ENCODE measurements around the gene KLK10. TPM values are rescaled to one million over a fixed set of nuclear protein-coding genes. Genes with fewer than 3 reads are reported as not detected.

Gene KLK10, protein sequence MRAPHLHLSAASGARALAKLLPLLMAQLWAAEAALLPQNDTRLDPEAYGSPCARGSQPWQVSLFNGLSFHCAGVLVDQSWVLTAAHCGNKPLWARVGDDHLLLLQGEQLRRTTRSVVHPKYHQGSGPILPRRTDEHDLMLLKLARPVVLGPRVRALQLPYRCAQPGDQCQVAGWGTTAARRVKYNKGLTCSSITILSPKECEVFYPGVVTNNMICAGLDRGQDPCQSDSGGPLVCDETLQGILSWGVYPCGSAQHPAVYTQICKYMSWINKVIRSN
- total RNA-seq: not detected in 2 replicates

DNA sequence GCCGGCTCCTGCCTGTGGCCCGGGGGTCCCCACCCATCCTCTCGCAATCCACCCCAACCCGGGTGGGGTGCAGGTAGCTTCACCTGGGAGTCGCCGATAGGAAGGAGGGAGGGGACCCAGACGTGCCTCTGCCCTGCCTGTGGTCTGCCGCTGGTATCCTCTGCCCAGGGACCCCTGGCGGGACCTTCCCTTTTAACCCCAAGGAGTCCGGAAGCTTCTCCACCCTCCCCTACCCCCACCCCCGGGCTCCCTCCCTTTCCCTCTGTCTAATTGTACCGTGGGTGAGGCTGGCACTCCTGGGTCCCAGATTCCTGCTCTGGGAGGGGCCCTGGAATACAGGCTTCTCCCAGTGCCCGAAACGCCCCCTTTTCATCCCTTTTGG lies at the start of gene KLK10:
TSS of gene KLK10 (minus strand) at position 166 of the 382 bp plus-strand sequence. CDS start 579 bp downstream, outside the sequence.
- CTCF ChIA-PET: no interaction called here
- DNase-seq (no peak), ATAC-seq (ENCODE audit: low read depth) (no peak)
- intact Hi-C loops (cut with micrococcal nuclease): no loop called here
- Mint-ChIP-seq H3K27me3 (peaks cover 53% of the 10 kb centered on the region), H3K27ac (no peak within 1 kb of the TSS), H3K4me1 (peaks cover 10% of the 10 kb centered on the region), H3K9me3 (no peaks in the 10 kb centered on the region), H3K36me3 (ENCODE audit: low read depth) (no peaks in the 10 kb centered on the region), H3K4me3 (peak within 1 kb of the TSS; percentile 35)
- POLR2A ChIA-PET: no interaction called here
- TF ChIP-seq, protein P1, sequence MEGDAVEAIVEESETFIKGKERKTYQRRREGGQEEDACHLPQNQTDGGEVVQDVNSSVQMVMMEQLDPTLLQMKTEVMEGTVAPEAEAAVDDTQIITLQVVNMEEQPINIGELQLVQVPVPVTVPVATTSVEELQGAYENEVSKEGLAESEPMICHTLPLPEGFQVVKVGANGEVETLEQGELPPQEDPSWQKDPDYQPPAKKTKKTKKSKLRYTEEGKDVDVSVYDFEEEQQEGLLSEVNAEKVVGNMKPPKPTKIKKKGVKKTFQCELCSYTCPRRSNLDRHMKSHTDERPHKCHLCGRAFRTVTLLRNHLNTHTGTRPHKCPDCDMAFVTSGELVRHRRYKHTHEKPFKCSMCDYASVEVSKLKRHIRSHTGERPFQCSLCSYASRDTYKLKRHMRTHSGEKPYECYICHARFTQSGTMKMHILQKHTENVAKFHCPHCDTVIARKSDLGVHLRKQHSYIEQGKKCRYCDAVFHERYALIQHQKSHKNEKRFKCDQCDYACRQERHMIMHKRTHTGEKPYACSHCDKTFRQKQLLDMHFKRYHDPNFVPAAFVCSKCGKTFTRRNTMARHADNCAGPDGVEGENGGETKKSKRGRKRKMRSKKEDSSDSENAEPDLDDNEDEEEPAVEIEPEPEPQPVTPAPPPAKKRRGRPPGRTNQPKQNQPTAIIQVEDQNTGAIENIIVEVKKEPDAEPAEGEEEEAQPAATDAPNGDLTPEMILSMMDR (IDR thresholded peaks at IDR 0.05): no peak

DNA sequence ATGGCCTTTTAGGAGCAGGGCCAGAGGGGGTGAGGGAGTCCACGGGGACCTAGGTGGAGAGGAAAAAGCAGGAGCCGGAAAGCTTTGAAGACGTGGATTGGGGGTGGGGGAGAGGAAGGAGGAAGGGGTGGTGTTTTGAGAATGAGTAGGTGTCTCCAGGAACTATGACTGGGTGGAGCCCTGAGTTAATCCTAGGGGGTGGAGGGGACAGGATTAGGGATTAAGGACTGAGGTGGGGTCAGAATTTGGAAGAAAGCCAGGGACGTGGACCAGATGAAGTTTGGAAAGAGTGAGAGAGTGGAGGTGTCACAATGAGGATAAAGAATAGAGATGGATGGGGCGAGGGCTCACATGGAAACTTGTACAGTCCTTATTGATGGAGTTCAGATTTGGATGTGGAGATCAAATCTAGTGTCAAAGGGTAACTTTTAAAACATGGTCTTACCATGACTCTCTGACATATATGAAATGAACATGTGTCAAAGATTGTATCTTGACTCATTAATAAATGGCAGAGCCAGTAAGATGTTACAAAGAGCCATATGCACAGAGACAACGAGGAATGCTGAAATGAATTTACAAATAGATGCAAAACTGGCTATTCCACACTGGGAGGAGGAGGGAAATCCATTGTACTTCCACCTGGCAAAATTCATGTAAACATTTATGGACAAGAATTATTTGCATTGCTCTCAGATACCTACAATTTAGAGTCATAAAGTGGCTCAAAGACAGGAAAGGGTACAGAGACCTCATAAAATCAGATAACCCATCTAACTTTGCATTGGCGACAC lies 47.1 kb upstream of the KLK10 start:
- CTCF ChIA-PET: no interaction called here
- TF ChIP-seq, protein P1 (IDR thresholded peaks at IDR 0.05): no peak
- H3K36me3 Mint-ChIP-seq (ENCODE audit: low read depth): no peaks in the 10 kb centered on the region
- peaks cover 36% of the 10 kb centered on the region for H3K27me3 Mint-ChIP-seq
- H3K9me3 Mint-ChIP-seq: peaks cover 2% of the 10 kb centered on the region
- no peak overlapping the region for H3K27ac Mint-ChIP-seq
- DNase-seq (no peak), ATAC-seq (ENCODE audit: low read depth) (no peak)
- POLR2A ChIA-PET: no interaction called here
- H3K4me1 Mint-ChIP-seq: no peaks in the 10 kb centered on the region
- intact Hi-C loops (cut with micrococcal nuclease): no loop called here
- H3K4me3 Mint-ChIP-seq: no peak overlapping the region

DNA sequence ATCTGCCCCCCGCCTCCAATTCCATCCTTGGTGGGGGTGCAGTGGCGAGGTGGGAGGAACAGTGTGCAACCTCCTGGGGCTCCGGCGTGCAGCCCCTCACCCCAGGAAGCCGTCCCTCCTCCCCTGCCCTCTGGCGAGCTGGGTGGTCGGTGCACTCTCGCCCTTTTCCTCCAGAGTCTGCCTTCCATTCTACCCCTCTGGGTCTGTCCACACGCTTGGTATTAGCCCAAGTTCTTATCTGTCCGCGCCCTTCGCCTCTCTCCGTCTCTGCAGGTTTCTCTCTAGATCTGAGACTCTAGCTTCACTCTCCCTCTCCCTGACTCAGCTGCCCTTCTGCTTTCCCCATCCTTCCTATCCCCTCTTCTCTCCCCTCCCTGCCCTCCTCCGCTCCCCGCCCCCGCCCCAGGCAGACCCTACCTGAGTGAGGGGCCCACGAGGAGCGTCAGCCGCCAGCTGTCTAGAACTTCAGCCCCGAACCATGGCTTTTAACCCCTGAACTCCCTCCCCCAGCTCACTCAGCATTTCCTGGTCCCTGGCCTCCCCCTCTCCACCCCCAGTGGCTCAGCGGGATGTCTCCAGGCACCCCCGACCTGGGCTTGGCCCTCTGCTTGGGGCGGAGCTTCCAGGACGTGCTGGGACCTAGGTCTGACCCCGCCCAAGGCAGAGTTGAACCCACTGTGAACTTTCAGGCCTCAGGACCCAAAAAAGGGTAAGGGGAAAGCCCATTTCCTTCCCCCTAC lies 45.9 kb upstream of the KLK10 start:
- no peak for ATAC-seq (ENCODE audit: low read depth)
- no peak overlapping the region for H3K4me3 Mint-ChIP-seq

DNA sequence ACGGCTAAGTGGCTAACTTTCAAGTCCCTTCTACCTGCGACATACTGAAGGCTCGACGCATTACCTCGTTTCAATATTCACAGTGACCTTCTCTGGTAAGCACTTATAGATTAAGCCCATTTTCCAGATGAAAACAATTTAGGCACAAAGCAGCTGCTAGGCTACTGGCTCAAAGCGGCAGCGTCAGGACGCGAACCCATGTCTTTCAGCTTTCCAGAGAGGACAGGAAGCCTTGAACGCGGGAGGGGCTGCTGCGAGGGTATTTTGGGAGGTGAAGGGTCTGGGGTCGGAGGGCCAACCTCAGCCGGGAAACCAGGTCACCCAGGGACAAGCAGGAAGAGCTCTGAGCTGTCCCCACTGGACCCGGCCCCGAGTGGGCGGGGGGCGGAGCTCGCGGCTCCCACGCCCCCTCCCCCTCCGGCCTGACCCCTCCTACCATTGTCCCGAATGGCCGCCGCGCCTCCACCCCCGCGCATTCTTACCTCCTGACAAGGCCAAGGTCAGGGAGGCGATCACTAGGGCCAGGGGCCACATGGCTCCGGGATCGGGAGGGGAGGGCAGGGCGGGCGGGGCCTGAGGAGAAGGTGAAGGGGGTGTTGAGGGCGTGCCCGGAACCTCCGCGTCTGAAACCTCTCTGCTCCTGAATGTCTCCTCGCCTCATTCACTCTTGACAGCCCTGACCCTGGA lies 45.2 kb upstream of the KLK10 start, which contains the start of gene KLK13:
TSS of gene KLK13 (minus strand) at position 559 of the 687 bp plus-strand sequence. CDS start at position 534, 25 bp downstream.
- Mint-ChIP-seq H3K36me3 (ENCODE audit: low read depth) (no peaks in the 10 kb centered on the region), H3K27ac (no peak within 1 kb of the TSS), H3K9me3 (peaks cover 2% of the 10 kb centered on the region), H3K4me1 (no peaks in the 10 kb centered on the region), H3K27me3 (peaks cover 41% of the 10 kb centered on the region), H3K4me3 (no peak within 1 kb of the TSS)
- DNase-seq (no peak), ATAC-seq (ENCODE audit: low read depth) (no peak)
- TF ChIP-seq, protein P1 (IDR thresholded peaks at IDR 0.05): no peak
- CTCF ChIA-PET: no interaction called here
- POLR2A ChIA-PET: no interaction called here
- intact Hi-C loops (cut with micrococcal nuclease): no loop called here

More for the DNA sequence above, 45.9 kb upstream of the KLK10 start:
- intact Hi-C loops (cut with micrococcal nuclease): no loop called here
- ChIA-PET CTCF (no interaction called here), POLR2A (no interaction called here)
- Mint-ChIP-seq H3K27ac (no peak overlapping the region), H3K36me3 (ENCODE audit: low read depth) (no peaks in the 10 kb centered on the region), H3K9me3 (peaks cover 2% of the 10 kb centered on the region), H3K27me3 (peaks cover 41% of the 10 kb centered on the region), H3K4me1 (no peaks in the 10 kb centered on the region)
- DNase-seq: no peak
- TF ChIP-seq, protein P1 (IDR thresholded peaks at IDR 0.05): no peak
